ENCODE measurements around the gene GATB. TPM values are rescaled to one million over a fixed set of nuclear protein-coding genes. Genes with fewer than 3 reads are reported as not detected.

The GATB gene
- total RNA-seq, 1 donor from 2014 or later: 24.5 TPM

GRCh38 chr4:151652841-151653547 lies 107.8 kb downstream of the GATB start:
- H3K36me3 Mint-ChIP-seq (ENCODE audit: unreplicated experiment): no peaks in the 10 kb centered on the region
- H3K4me3 Mint-ChIP-seq (ENCODE audit: unreplicated experiment): no peak overlapping the region
- no peak for DNase-seq
- peaks cover 2% of the 10 kb centered on the region for H3K4me1 Mint-ChIP-seq (ENCODE audit: low read depth, unreplicated experiment)
- TF ChIP-seq, protein P1, sequence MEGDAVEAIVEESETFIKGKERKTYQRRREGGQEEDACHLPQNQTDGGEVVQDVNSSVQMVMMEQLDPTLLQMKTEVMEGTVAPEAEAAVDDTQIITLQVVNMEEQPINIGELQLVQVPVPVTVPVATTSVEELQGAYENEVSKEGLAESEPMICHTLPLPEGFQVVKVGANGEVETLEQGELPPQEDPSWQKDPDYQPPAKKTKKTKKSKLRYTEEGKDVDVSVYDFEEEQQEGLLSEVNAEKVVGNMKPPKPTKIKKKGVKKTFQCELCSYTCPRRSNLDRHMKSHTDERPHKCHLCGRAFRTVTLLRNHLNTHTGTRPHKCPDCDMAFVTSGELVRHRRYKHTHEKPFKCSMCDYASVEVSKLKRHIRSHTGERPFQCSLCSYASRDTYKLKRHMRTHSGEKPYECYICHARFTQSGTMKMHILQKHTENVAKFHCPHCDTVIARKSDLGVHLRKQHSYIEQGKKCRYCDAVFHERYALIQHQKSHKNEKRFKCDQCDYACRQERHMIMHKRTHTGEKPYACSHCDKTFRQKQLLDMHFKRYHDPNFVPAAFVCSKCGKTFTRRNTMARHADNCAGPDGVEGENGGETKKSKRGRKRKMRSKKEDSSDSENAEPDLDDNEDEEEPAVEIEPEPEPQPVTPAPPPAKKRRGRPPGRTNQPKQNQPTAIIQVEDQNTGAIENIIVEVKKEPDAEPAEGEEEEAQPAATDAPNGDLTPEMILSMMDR (IDR thresholded peaks at IDR 0.05; ENCODE audit: partially characterized antibody, unreplicated experiment): no peak
- peaks cover 2% of the 10 kb centered on the region for H3K27me3 Mint-ChIP-seq (ENCODE audit: unreplicated experiment)
- no peak overlapping the region for H3K27ac Mint-ChIP-seq (ENCODE audit: unreplicated experiment)
- no peaks in the 10 kb centered on the region for H3K9me3 Mint-ChIP-seq (ENCODE audit: unreplicated experiment)

DNA sequence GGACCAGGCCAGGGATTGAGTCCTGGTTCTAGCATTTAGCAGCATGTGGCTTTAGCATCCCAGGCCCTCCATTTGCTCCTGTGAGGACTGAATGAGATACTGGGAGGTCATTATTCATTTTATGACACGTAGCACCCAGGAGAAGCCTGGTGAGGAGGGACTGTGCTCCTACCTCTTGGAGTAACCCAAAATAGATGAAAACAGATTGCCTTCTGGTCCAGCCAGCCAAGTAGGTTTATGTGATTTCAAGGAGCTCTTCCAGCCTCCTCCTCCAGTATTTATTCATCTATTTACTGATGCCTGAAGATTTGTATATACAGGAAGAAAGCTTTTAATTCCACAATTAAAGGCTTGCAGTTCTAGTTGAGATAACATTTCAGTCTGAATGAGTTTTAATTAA lies 109.3 kb downstream of the GATB start:
- Mint-ChIP-seq H3K36me3 (ENCODE audit: unreplicated experiment) (no peaks in the 10 kb centered on the region), H3K9me3 (ENCODE audit: unreplicated experiment) (no peaks in the 10 kb centered on the region), H3K27ac (ENCODE audit: unreplicated experiment) (no peak overlapping the region), H3K4me1 (ENCODE audit: low read depth, unreplicated experiment) (peaks cover 4% of the 10 kb centered on the region), H3K27me3 (ENCODE audit: unreplicated experiment) (peaks cover 2% of the 10 kb centered on the region), H3K4me3 (ENCODE audit: unreplicated experiment) (no peak overlapping the region)
- DNase-seq: no peak
- TF ChIP-seq, protein P1 (IDR thresholded peaks at IDR 0.05; ENCODE audit: partially characterized antibody, unreplicated experiment): no peak

DNA sequence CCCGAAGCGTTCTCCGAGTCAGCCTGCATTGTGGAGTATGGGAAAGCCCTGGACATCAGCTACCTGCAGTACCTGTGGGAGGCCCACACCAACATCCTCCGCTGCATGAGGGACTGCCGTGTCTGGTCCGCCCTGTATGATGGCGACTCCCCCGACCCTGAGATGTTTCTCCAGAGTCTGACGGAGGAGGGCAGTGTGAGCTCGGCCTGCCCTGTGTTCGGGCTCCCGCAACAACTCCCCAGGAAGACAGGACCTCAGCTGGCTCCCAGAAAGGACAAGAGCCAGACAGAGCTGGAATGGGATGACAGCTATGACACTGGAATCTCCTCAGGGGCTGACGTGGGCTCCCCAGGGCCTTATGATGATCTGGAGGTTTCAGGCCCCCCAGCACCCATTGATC lies 111.3 kb downstream of the GATB start:
- DNase-seq: no peak
- H3K9me3 Mint-ChIP-seq (ENCODE audit: unreplicated experiment): no peaks in the 10 kb centered on the region
- TF ChIP-seq, protein P1 (IDR thresholded peaks at IDR 0.05; ENCODE audit: partially characterized antibody, unreplicated experiment): no peak
- peaks cover 2% of the 10 kb centered on the region for H3K27me3 Mint-ChIP-seq (ENCODE audit: unreplicated experiment)
- no peaks in the 10 kb centered on the region for H3K36me3 Mint-ChIP-seq (ENCODE audit: unreplicated experiment)
- H3K4me1 Mint-ChIP-seq (ENCODE audit: low read depth, unreplicated experiment): peaks cover 9% of the 10 kb centered on the region
- no peak overlapping the region for H3K27ac Mint-ChIP-seq (ENCODE audit: unreplicated experiment)
- H3K4me3 Mint-ChIP-seq (ENCODE audit: unreplicated experiment): no peak overlapping the region

DNA sequence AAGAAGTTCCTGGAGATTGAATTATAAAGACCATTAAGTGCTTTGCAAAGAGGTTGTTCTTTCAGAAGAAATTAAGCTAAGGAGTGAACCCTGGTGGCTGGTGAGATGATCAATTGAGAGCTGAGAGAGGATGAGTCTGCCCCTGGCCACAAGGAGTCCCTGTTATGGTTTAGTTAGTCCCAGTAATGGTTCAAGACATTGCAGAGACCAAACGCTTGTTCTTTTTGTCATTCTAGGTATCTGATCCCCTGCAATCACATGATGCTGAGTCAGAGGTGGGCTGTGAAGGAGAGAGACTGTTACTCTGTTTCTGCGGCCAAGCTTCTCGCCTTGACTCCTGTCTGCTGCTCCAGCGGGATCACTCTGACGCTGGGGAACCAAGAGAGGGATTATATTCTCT lies 114.5 kb downstream of the GATB start:
- Mint-ChIP-seq H3K4me3 (ENCODE audit: unreplicated experiment) (no peak overlapping the region), H3K27me3 (ENCODE audit: unreplicated experiment) (peaks cover 2% of the 10 kb centered on the region), H3K9me3 (ENCODE audit: unreplicated experiment) (no peaks in the 10 kb centered on the region), H3K4me1 (ENCODE audit: low read depth, unreplicated experiment) (peaks cover 9% of the 10 kb centered on the region), H3K27ac (ENCODE audit: unreplicated experiment) (peak overlapping the region; percentile 26), H3K36me3 (ENCODE audit: unreplicated experiment) (no peaks in the 10 kb centered on the region)
- DNase-seq: no peak
- TF ChIP-seq, protein P1 (IDR thresholded peaks at IDR 0.05; ENCODE audit: partially characterized antibody, unreplicated experiment): no peak

DNA sequence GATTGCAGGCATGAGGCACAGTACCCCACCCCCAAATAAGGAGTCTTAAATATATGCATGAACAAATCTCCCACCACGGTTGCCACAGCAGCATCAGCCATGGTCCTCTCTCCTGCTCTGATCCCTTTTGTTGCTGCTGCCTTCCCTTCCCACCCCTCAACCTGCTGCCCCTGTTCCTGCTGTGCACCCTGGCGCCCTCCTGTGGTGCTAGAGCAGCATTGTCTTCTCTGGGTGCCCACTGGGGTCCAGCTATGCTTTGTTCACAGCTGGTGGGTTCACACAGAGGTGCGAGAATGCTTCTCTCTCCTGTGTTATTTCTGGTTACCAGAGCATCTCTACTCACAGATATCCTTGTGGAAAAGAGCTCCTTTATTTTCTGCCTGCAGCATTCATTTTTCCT lies 116.2 kb downstream of the GATB start:
- Mint-ChIP-seq H3K27ac (ENCODE audit: unreplicated experiment) (peak overlapping the region; percentile 60), H3K27me3 (ENCODE audit: unreplicated experiment) (no peaks in the 10 kb centered on the region), H3K4me3 (ENCODE audit: unreplicated experiment) (no peak overlapping the region), H3K4me1 (ENCODE audit: low read depth, unreplicated experiment) (peaks cover 9% of the 10 kb centered on the region), H3K9me3 (ENCODE audit: unreplicated experiment) (no peaks in the 10 kb centered on the region), H3K36me3 (ENCODE audit: unreplicated experiment) (no peaks in the 10 kb centered on the region)
- TF ChIP-seq, protein P1 (IDR thresholded peaks at IDR 0.05; ENCODE audit: partially characterized antibody, unreplicated experiment): peak; percentile 54
- DNase-seq: peak; percentile 75

All from glutamatergic neuron (in vitro differentiated cells).